ENCODE results near the gene TTL.
A peak's percentile ranks its signal among the peaks of the same experiment; 100 is the strongest.

TTL gene

GRCh38 chr2:112583497-112584133 is 101.7 kb downstream of the TTL start:
- DNase-seq (ENCODE audit: low spot score) = peak; percentile 73

DNA sequence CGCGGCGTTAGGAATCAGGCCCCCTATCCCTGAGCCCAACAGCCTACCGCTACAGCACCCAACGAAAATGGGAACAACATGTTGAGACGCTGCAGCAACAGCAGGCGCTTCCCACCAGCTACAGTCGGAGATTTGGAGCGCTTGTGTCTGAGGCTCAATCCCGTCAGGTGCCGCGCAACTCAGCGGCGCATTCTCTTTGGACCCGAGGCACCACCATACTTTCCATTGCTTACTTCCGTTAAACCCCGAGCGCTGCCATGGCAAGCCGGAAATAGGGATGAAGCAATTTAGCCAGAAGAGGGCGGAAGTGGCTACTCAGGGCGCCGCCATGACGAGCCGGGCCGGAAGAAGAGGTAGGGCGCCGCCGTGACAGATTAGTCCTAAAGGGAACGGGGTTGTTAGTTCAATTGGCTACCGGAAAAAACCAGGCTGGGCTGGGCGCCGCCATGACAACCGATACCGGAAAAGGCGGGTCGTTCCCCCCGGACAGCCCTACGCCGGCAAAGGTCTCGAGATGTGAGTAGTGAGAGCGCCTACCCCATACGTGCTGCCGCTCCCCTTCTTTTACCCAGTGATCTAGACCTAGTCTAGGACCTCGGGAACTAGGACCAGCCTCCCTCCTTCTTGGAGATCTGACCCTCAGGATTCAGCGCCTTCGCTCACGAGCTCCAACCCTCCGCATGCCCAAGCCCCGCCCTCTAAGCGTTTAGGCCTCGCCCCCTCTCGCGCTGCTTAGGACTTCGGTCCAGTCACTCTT is 102.4 kb downstream of the TTL start, which contains the start of gene CHCHD5:
CHCHD5 (plus strand) TSS at position 476 of the 757 bp plus-strand sequence; CDS start at position 515, 39 bp downstream.
- peak; percentile 98 for DNase-seq (ENCODE audit: low spot score)

DNA sequence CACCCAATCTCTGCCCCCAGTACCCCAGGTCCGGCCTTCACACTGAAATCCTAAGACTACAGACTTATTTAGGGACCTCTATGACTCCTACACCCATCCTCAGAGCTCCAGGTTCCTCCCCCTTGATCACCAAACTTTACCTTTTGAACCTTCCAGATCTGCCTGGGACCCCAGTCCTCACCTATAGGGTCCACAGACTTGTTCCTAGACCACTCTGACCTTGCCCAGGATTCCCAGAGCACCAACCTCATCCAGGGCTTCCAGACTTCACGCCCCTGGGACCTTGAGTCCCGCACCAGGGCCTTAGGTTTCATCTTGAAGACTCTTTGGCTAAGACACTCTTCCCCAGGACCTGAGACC is 102.9 kb downstream of the TTL start:
- no peak for DNase-seq (ENCODE audit: low spot score)

GRCh38 chr2:112585400-112585799 is 103.4 kb downstream of the TTL start:
- DNase-seq (ENCODE audit: low spot score) = no peak

GRCh38 chr2:112585873-112586464 is 104.0 kb downstream of the TTL start:
- no peak for DNase-seq (ENCODE audit: low spot score)

GRCh38 chr2:112588611-112589045 is 106.7 kb downstream of the TTL start:
- peak; percentile 3 for DNase-seq (ENCODE audit: low spot score)
